ENCODE results near the gene CFLAR. TPM values are rescaled to one million over a fixed set of nuclear protein-coding genes. Genes with fewer than 3 reads are reported as not detected.

The CFLAR gene
- total and polyA plus RNA-seq, 2 of the 13 experiments (the other 11 are each of a cell fraction or from before 2014, with no cell fraction given): 43.8 to 92.1 TPM

DNA sequence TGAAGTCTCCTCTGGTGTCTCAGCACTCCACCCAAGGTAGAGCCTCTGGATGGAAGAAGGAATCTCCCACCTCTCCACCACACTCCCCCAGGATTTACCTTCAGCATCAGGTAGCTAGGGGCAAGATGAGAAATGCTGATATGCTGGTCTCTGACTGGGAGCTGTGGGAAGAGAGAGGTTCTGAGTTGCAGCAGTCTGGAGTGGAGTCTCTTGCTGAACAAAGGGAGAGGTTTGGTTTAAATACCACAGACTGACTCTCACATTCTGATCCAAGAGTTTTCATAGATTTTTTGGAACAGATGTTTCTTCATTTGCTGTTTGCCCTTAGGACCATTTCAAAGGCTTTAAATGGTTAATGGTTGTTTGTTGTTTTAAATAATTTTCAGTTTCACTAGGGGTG is 1.1 kb upstream of the CFLAR start (continued):
- TF ChIP-seq, protein P1, sequence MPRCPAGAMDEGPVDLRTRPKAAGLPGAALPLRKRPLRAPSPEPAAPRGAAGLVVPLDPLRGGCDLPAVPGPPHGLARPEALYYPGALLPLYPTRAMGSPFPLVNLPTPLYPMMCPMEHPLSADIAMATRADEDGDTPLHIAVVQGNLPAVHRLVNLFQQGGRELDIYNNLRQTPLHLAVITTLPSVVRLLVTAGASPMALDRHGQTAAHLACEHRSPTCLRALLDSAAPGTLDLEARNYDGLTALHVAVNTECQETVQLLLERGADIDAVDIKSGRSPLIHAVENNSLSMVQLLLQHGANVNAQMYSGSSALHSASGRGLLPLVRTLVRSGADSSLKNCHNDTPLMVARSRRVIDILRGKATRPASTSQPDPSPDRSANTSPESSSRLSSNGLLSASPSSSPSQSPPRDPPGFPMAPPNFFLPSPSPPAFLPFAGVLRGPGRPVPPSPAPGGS (CRISPR knock-in tag; IDR thresholded peaks at IDR 0.05): no peak
- TF ChIP-seq TEAD3 (CRISPR knock-in tag; optimal IDR thresholded peaks at IDR 0.05; ENCODE audit: borderline replicate concordance): peak; percentile 41
- no peak for TF ChIP-seq FOXC1 (CRISPR knock-in tag; IDR thresholded peaks at IDR 0.05; ENCODE audit: borderline replicate concordance)
- no peak for TF ChIP-seq POLR2AphosphoS5 (IDR thresholded peaks at IDR 0.05; ENCODE audit: low read depth, low read length)

DNA sequence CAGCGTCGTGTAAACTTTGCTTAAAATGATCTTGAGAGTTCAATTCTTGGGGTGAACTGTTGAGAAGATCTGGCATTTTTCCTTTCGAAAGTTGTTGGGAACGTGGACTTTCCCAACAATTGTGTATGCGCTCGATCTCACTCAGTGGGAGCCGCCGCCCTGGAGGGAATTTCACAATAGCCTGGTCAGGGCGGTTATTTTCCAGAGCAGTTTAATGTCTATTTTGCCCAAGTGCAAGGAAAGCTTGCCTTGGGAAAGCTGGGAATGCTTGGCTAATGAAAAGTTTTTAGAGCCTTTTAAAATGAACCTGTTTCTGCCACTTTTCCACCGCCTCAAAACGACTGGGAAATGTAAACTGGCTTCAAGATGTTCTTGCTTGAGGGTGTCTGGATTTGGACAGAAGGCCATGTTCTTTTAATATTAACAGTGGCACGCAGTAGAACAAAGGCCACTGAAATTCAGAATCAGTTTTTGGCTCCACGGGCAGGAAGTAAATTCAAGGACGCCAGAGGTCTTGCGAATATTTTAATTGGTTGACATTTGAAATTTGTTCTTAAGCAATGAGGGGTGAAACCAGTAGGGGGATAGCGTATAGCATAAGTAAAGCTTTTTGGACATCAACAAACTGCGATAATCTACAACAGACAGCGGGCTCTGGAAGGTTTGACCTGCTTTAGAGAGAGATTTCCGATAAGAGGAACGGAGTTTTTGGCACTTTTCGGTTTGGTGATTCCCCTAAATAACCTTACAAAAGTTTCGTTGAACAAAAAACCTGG is 1.2 kb downstream of the CFLAR start:
- Histone ChIP-seq H2AFZ (ENCODE audit: low read length) (no peak overlapping the region), H4K20me1 (ENCODE audit: insufficient read depth, low read length) (peaks cover 11% of the 10 kb centered on the region), H3K36me3 (replicated peaks in 1 of 2; ENCODE audit: control insufficient read depth in 1 of 2, insufficient read depth in 2 of 2, low read length in 2 of 2) (peaks cover 0 to 2% of the 10 kb centered on the region in 2 experiments; a peak in 1 of 5 replicates), H3K4me2 (ENCODE audit: low read depth, low read length) (peak overlapping the region; percentile 97), H3K27ac (ENCODE audit: extremely low read length, insufficient read depth, low read length) (peak overlapping the region; percentile 91), H3K4me1 (ENCODE audit: insufficient read depth, low read length) (peaks cover 68% of the 10 kb centered on the region), H3K9me3 (ENCODE audit: low read length) (no peaks in the 10 kb centered on the region), H3K79me2 (ENCODE audit: insufficient read depth, low read length) (peaks cover 53% of the 10 kb centered on the region), H3K27me3 (ENCODE audit: control insufficient read depth in 1 of 2, insufficient read depth in 2 of 2, low read length in 2 of 2) (no peaks in the 10 kb centered on the region; a peak in 2 of 5 replicates), H3K4me3 (replicated peaks in 1 of 3; ENCODE audit: insufficient read depth in 1 of 3, low read depth in 2 of 3, low read length in 3 of 3) (peak overlapping the region; percentile 86 to 90 (median 86)), H3K9ac (ENCODE audit: insufficient read depth, low read depth, low read length) (peak overlapping the region; percentile 94)
- intact Hi-C loops (cut with micrococcal nuclease; ENCODE audit: unreplicated experiment) (loop anchor here (1.0 to 5.0 kb wide), 4 partner anchors 45 to 230 kb away; partner anchors contain the start of genes NDUFB3, NIF3L1 and PPIL3), in situ Hi-C loops (cut with HindIII; ENCODE audit: extremely low pct_ligation_motif_present, low pct_unique_long_range_greater_than_20kb) (loop anchor here (5.0 kb wide), 1 partner anchor 45 kb away; the partner anchor contains the start of genes HYCC2 and NDUFB3)
- TSS peak; percentile 47 for BruUV-seq (replicated peaks)
- POLR2A ChIA-PET: interaction anchor here (0.8 to 5.8 kb wide), 20 partner anchors 10 to 253 kb away, joined by 3 to 75 read pairs (median 10); partner anchors contain the start of genes CASP10, CLK1, HYCC2 and NDUFB3
- ATAC-seq (peak; percentile 34), FAIRE-seq (no peak), DNase-seq (ENCODE audit: low spot score) (peak; percentile 84)
- CTCF ChIA-PET (ENCODE audit: low intra/inter-chr PET ratio, low total read pairs): no interaction called here
- WGBS (ENCODE audit: low lambda C conversion rate): under 1% methylated on average over 22 of the region's 22 CpGs
- TF ChIP-seq DR1 (CRISPR knock-in tag; IDR thresholded peaks at IDR 0.05): 0 out of 2 replicates have a peak, but pooled peaks have one; percentile 10
- TF ChIP-seq SOX5 (CRISPR knock-in tag; IDR thresholded peaks at IDR 0.05; ENCODE audit: borderline replicate concordance): peak; percentile 29; the same call in 1 of the 2 replicates
- TF ChIP-seq SMC3 (IDR thresholded peaks at IDR 0.05; ENCODE audit: low read length): peak; percentile 9; the same call in 1 of the 2 replicates
- TF ChIP-seq PAWR (CRISPR knock-in tag; IDR thresholded peaks at IDR 0.05; ENCODE audit: borderline replicate concordance): peak; percentile 88; the same call in 1 of the 2 replicates
- TF ChIP-seq ZNF34 (CRISPR knock-in tag; IDR thresholded peaks at IDR 0.05; ENCODE audit: borderline replicate concordance): 0 out of 2 replicates have a peak, but pooled peaks have one; percentile 88
- 0 out of 2 replicates have a peak, but pooled peaks have one; percentile 2 for TF ChIP-seq DNMT1 (CRISPR knock-in tag; IDR thresholded peaks at IDR 0.05)
- peak; percentile 34; the same call in 1 of the 2 replicates for TF ChIP-seq MED1 (CRISPR knock-in tag; IDR thresholded peaks at IDR 0.05)
- peak; percentile 13; the same call in 1 of the 2 replicates for TF ChIP-seq ZNF614 (CRISPR knock-in tag; IDR thresholded peaks at IDR 0.05; ENCODE audit: borderline replicate concordance)
- TF ChIP-seq POLR2A (IDR thresholded peaks at IDR 0.05; ENCODE audit: insufficient read depth in 1 of 2, low read depth in 2 of 2, low read length in 2 of 2): peak in 1 of 2 experiments; percentile 24; a peak in 3 of 4 replicates
- TF ChIP-seq NFIC (IDR thresholded peaks at IDR 0.05; ENCODE audit: low read length): no peak; the same call in 1 of the 2 replicates
- TF ChIP-seq, protein P2, sequence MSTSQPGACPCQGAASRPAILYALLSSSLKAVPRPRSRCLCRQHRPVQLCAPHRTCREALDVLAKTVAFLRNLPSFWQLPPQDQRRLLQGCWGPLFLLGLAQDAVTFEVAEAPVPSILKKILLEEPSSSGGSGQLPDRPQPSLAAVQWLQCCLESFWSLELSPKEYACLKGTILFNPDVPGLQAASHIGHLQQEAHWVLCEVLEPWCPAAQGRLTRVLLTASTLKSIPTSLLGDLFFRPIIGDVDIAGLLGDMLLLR (CRISPR knock-in tag; IDR thresholded peaks at IDR 0.05): no peak
- TF ChIP-seq, protein P3, sequence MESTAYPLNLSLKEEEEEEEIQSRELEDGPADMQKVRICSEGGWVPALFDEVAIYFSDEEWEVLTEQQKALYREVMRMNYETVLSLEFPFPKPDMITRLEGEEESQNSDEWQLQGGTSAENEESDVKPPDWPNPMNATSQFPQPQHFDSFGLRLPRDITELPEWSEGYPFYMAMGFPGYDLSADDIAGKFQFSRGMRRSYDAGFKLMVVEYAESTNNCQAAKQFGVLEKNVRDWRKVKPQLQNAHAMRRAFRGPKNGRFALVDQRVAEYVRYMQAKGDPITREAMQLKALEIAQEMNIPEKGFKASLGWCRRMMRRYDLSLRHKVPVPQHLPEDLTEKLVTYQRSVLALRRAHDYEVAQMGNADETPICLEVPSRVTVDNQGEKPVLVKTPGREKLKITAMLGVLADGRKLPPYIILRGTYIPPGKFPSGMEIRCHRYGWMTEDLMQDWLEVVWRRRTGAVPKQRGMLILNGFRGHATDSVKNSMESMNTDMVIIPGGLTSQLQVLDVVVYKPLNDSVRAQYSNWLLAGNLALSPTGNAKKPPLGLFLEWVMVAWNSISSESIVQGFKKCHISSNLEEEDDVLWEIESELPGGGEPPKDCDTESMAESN (CRISPR knock-in tag; conservative IDR thresholded peaks at IDR 0.05): 0 out of 2 replicates have a peak, but pooled peaks have one; percentile 3
- no peak for TF ChIP-seq GABPB1 (CRISPR knock-in tag; IDR thresholded peaks at IDR 0.05)
- TF ChIP-seq ATF1 (CRISPR knock-in tag; IDR thresholded peaks at IDR 0.05): 0 out of 2 replicates have a peak, but pooled peaks have one; percentile 41
